HEK293 (cell line): ENCODE results near the gene AHCYL1.

Source experiments
- ATF2 ChIP-seq: fragments of 450-650 bp; formaldehyde crosslinking; IDR thresholded peaks from 2 replicates; pipeline ENCODE4 v1.5.1; 2016; ENCODE audit warnings: missing biosample characterization, missing genetic modification characterization, low read depth
- CTCF ChIP-seq: fragments of 450-650 bp; formaldehyde crosslinking; IDR thresholded peaks from 2 replicates; pipeline ENCODE4 v1.5.1; 2016; ENCODE audit warnings: missing biosample characterization, missing genetic modification characterization
- KLF9 ChIP-seq: fragments of 450-650 bp; formaldehyde crosslinking; IDR thresholded peaks from 2 replicates; pipeline ENCODE4 v1.5.1; 2016; ENCODE audit warnings: missing biosample characterization, missing genetic modification characterization, low read depth
- REST ChIP-seq: fragments of 450-650 bp; formaldehyde crosslinking; IDR thresholded peaks from 2 replicates; pipeline ENCODE4 v1.5.1; 2016; ENCODE audit warnings: missing biosample characterization, missing genetic modification characterization
- ZBTB8A ChIP-seq: fragments of 450-650 bp; formaldehyde crosslinking; IDR thresholded peaks from 2 replicates; pipeline ENCODE4 v1.5.1; 2016; ENCODE audit warnings: missing biosample characterization, missing genetic modification characterization
- ZNF138 ChIP-seq: fragments of 450-650 bp; formaldehyde crosslinking; IDR thresholded peaks from 2 replicates; pipeline ENCODE4 v1.5.1; 2016; ENCODE audit warnings: missing biosample characterization, missing genetic modification characterization, borderline replicate concordance
- ZNF140 ChIP-seq: fragments of 450-650 bp; formaldehyde crosslinking; IDR thresholded peaks from 2 replicates; pipeline ENCODE4 v1.5.1; 2016; ENCODE audit warnings: missing biosample characterization, missing genetic modification characterization
- ZNF704 ChIP-seq: fragments of 450-650 bp; formaldehyde crosslinking; IDR thresholded peaks from 2 replicates; pipeline ENCODE4 v1.5.1; 2016; ENCODE audit warnings: missing biosample characterization, missing genetic modification characterization
- ZSCAN30 ChIP-seq: fragments of 450-650 bp; IDR thresholded peaks from 2 replicates; pipeline ENCODE4 v1.5.1; 2018; ENCODE audit warnings: missing biosample characterization, mild to moderate bottlenecking, missing genetic modification characterization, moderate library complexity

- TF ChIP-seq KLF9 (tag by site-specific recombination), result no peak
- no peak for TF ChIP-seq ZNF138 (tag by site-specific recombination)
- no peak for TF ChIP-seq CTCF (tag by site-specific recombination)
- no peak for TF ChIP-seq ZNF704 (tag by site-specific recombination)
- no peak for TF ChIP-seq ATF2 (tag by site-specific recombination)
- TF ChIP-seq ZSCAN30 (tag by site-specific recombination), result no peak
- no peak for TF ChIP-seq ZBTB8A
- TF ChIP-seq ZNF140 (tag by site-specific recombination), result no peak
- TF ChIP-seq REST (tag by site-specific recombination), result no peak
These were observed 25.0 kb upstream of the AHCYL1 start for GRCh38 chr1:109959632-109959973.
